ENCODE data around the gene C10orf120. TPM values are rescaled to one million over a fixed set of nuclear protein-coding genes. Genes with fewer than 3 reads are reported as not detected.
A peak's percentile ranks its signal among the peaks of the same experiment; 100 is the strongest.

C10orf120 gene
- total and polyA plus RNA-seq, 3 experiments from 2014 or later: not detected

DNA sequence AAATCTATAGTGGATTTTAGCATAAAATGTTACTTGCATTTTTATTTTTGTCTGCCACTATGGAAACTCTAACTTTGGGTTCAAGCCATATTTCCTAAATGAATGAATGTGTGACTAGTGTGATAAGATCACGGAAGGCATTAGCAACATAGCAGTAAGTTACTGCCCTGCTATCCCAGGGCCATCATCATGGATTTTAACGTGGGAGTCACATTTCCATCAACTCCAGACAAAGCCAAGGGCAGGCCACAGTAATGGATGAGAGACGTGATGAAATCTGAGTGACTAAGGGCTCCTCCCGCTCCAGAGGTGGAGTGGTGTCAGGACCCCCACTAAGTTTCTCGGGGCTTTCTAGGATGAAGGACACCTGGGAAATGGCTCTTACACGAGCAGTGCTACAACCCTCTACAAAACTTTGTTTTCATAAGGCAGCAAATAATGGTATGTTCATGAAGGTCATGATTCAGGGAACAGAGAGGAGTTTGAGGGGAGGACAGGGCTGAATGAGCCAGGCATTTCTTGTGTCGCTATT lies 34.3 kb downstream of the C10orf120 start:
- H3K4me3 Mint-ChIP-seq: no peak overlapping the region
- H3K27ac Mint-ChIP-seq: no peak overlapping the region
- no peaks in the 10 kb centered on the region for H3K36me3 Mint-ChIP-seq
- no peak for DNase-seq
- H3K4me1 Mint-ChIP-seq: no peaks in the 10 kb centered on the region
- no peaks in the 10 kb centered on the region for H3K9me3 Mint-ChIP-seq
- H3K4me1 ChIP-seq (ENCODE audit: insufficient read depth, low read length): no peaks in the 10 kb centered on the region
- H3K9me3 ChIP-seq (ENCODE audit: low read length): no peaks in the 10 kb centered on the region
- H3K4me3 ChIP-seq (ENCODE audit: low read length): no peak overlapping the region
- peaks cover 16 to 36% of the 10 kb centered on the region in 2 donors for H3K27me3 Mint-ChIP-seq
- no peaks in the 10 kb centered on the region for H3K36me3 ChIP-seq (ENCODE audit: insufficient read depth, low read length)
- no peaks in the 10 kb centered on the region for H3K27me3 ChIP-seq (ENCODE audit: insufficient read depth, low read length, poor library complexity, severe bottlenecking)
- H3K27ac ChIP-seq (ENCODE audit: low read depth, low read length): no peak overlapping the region
- POLR2A ChIA-PET: no interaction called here
- CTCF ChIA-PET: no interaction called here

DNA sequence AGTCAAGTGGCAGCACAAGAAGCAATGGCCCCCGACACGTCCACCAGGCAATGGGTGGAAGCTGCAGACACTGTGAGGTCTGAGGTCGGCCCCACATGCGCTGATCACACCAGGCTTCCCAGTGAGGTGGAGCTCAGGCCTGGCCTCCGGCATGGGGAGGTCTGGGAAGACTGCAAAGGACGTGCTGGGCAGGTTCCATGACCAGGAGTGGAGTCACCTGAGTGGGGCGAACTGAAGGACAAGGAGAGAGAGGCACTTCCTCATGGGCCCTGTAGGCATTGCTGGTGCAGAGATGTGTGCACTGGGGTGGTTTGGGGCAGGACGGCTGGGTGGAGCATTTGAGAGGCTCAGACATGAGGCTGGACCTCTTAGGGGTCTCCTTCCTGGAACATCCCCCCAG lies 35.1 kb downstream of the C10orf120 start:
- CTCF ChIA-PET: no interaction called here
- Mint-ChIP-seq H3K36me3 (no peaks in the 10 kb centered on the region), H3K27me3 (peaks cover 16 to 38% of the 10 kb centered on the region in 2 donors)

DNA sequence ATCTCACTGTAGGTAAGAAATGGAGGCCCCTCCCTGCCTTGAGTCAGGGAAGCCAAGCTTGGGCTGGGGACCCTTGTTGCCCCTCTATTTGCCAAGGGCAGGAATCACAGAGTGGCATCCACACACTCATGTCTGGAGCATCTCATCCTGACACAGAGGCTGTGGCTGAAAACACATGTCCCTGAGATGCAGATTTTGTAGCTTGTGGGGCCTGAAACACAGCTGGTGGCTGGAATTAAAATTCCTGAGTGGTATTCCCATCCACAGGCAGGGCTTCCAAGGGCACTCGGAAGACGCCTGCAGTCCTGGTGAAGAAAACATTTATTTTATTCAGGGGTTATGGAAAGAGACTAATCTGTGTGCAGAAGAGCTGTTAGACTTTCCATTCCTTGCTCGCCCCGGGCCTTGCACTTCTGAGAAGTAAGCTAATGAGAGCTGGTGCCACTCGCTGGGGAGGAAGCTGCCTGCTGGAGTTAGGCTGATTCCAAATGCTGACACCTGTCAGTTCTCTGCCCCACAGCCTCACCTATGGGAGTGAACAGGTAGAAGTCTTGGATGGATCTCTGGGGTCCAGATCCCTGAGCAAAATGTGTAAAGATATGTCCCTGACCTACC lies 36.0 kb downstream of the C10orf120 start:
- CTCF ChIA-PET: interaction anchor here (1.3 to 1.4 kb wide), 2 partner anchors 15 to 23 kb away, joined by 3 to 4 read pairs; no protein-coding TSS in a partner anchor
- no peak overlapping the region for H3K27ac Mint-ChIP-seq
- no peaks in the 10 kb centered on the region for H3K4me1 ChIP-seq (ENCODE audit: insufficient read depth, low read length)

More for the DNA sequence above, 35.1 kb downstream of the C10orf120 start:
- no peak overlapping the region for H3K4me3 Mint-ChIP-seq
- H3K9me3 Mint-ChIP-seq: no peaks in the 10 kb centered on the region
- Histone ChIP-seq H3K27me3 (ENCODE audit: insufficient read depth, low read length, poor library complexity, severe bottlenecking) (no peaks in the 10 kb centered on the region), H3K36me3 (ENCODE audit: insufficient read depth, low read length) (no peaks in the 10 kb centered on the region), H3K4me3 (ENCODE audit: low read length) (no peak overlapping the region), H3K27ac (ENCODE audit: low read depth, low read length) (no peak overlapping the region), H3K4me1 (ENCODE audit: insufficient read depth, low read length) (no peaks in the 10 kb centered on the region), H3K9me3 (ENCODE audit: low read length) (no peaks in the 10 kb centered on the region)
- H3K27ac Mint-ChIP-seq: no peak overlapping the region
- DNase-seq: no peak
- POLR2A ChIA-PET: no interaction called here
- H3K4me1 Mint-ChIP-seq: no peaks in the 10 kb centered on the region

DNA sequence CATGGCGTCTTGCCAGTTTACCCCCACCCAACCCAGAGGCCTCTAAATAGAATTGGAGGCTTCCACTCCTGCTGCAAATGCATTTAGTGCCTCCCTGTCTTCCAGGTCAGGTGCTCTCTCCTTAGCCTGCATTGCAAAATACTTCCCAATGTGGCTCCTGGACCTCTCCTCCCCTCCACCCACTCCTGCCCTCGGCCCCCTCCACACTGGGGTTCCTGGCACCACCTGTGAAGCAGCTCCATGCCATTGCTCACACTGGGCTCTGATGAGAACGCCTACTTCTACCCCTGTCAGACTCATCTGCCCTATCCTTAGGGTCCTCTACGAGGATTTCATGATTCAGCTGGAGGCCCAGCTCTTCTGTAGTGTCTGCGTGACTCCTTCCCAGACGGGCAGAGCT lies 37.4 kb downstream of the C10orf120 start:
- CTCF ChIA-PET: interaction anchor here (1.4 kb wide), 1 partner anchor 13 kb away, joined by 3 read pairs; no protein-coding TSS in a partner anchor
- H3K27ac Mint-ChIP-seq: no peak overlapping the region
- Histone ChIP-seq H3K4me1 (ENCODE audit: insufficient read depth, low read length) (no peaks in the 10 kb centered on the region), H3K9me3 (ENCODE audit: low read length) (no peaks in the 10 kb centered on the region), H3K36me3 (ENCODE audit: insufficient read depth, low read length) (no peaks in the 10 kb centered on the region), H3K27ac (ENCODE audit: low read depth, low read length) (no peak overlapping the region), H3K4me3 (ENCODE audit: low read length) (no peak overlapping the region), H3K27me3 (ENCODE audit: insufficient read depth, low read length, poor library complexity, severe bottlenecking) (no peaks in the 10 kb centered on the region)
- no peaks in the 10 kb centered on the region for H3K36me3 Mint-ChIP-seq
- DNase-seq: no peak
- no peaks in the 10 kb centered on the region for H3K9me3 Mint-ChIP-seq
- POLR2A ChIA-PET: no interaction called here
- H3K4me3 Mint-ChIP-seq: no peak overlapping the region
- no peaks in the 10 kb centered on the region for H3K4me1 Mint-ChIP-seq
- H3K27me3 Mint-ChIP-seq: peaks cover 11 to 34% of the 10 kb centered on the region in 2 donors

More for the DNA sequence above, 36.0 kb downstream of the C10orf120 start:
- no peaks in the 10 kb centered on the region for H3K36me3 ChIP-seq (ENCODE audit: insufficient read depth, low read length)
- no peaks in the 10 kb centered on the region for H3K36me3 Mint-ChIP-seq
- H3K27me3 ChIP-seq (ENCODE audit: insufficient read depth, low read length, poor library complexity, severe bottlenecking): no peaks in the 10 kb centered on the region
- POLR2A ChIA-PET: no interaction called here
- peaks cover 16 to 38% of the 10 kb centered on the region in 2 donors for H3K27me3 Mint-ChIP-seq
- H3K4me1 Mint-ChIP-seq: no peaks in the 10 kb centered on the region
- no peak overlapping the region for H3K27ac ChIP-seq (ENCODE audit: low read depth, low read length)
- H3K4me3 ChIP-seq (ENCODE audit: low read length): no peak overlapping the region
- H3K4me3 Mint-ChIP-seq: no peak overlapping the region
- no peaks in the 10 kb centered on the region for H3K9me3 Mint-ChIP-seq
- H3K9me3 ChIP-seq (ENCODE audit: low read length): no peaks in the 10 kb centered on the region
- DNase-seq: no peak

DNA sequence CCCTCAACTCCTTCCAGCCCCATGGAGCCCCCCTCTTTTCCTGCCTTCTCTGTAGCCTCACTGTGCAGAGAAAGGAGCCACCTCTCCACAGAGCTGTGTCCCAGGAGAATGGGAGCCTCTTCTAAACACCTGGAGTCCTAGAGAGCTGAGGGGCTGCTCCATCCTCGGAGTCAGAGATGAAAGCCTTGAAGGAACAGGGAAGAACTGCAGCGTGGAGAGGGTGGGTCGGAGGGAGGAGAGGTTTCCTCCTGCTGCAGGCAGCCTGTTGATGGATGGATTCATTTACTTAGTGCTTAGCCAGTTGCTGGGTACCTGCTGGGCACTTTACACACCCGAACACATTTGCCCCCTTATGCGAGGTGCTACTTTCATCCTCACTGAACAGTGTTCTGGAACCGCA lies 39.0 kb downstream of the C10orf120 start:
- H3K27me3 ChIP-seq (ENCODE audit: insufficient read depth, low read length, poor library complexity, severe bottlenecking): no peaks in the 10 kb centered on the region
- no peaks in the 10 kb centered on the region for H3K36me3 ChIP-seq (ENCODE audit: insufficient read depth, low read length)
- no peaks in the 10 kb centered on the region for H3K9me3 ChIP-seq (ENCODE audit: low read length)
- Mint-ChIP-seq H3K4me3 (no peak overlapping the region), H3K4me1 (no peaks in the 10 kb centered on the region), H3K9me3 (no peaks in the 10 kb centered on the region), H3K36me3 (no peaks in the 10 kb centered on the region), H3K27me3 (peaks cover 12 to 30% of the 10 kb centered on the region in 2 donors), H3K27ac (peak overlapping the region in 1 of 8 donors; percentile 58)
- H3K4me3 ChIP-seq (ENCODE audit: low read length): no peak overlapping the region
- H3K27ac ChIP-seq (ENCODE audit: low read depth, low read length): no peak overlapping the region
- ChIA-PET CTCF (no interaction called here), POLR2A (no interaction called here)
- no peak for DNase-seq
- no peaks in the 10 kb centered on the region for H3K4me1 ChIP-seq (ENCODE audit: insufficient read depth, low read length)

DNA sequence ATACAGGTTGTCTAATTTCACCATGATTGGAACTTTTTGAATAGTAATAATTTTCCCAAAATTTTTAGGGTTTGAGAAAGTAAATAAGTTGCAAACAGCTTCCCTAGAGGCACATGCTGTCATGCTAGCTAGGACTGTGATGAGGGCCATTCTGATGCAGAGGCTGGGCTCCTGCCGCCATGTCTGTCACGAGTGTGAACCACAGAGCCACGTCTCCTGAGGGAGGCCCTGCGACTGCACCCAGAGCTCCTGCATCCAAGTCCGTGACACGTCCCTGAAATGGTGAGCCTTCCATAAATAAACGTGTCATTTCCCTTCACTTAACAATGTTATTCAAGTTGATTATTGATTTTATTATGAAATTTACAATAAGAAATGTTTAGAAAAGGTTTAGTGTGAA lies 40.0 kb downstream of the C10orf120 start:
- no peak for DNase-seq
- no peaks in the 10 kb centered on the region for H3K27me3 ChIP-seq (ENCODE audit: insufficient read depth, low read length, poor library complexity, severe bottlenecking)
- Mint-ChIP-seq H3K27me3 (peaks cover 13 to 30% of the 10 kb centered on the region in 2 donors), H3K4me3 (no peak overlapping the region), H3K4me1 (no peaks in the 10 kb centered on the region), H3K36me3 (no peaks in the 10 kb centered on the region), H3K27ac (no peak overlapping the region), H3K9me3 (no peaks in the 10 kb centered on the region)
- H3K36me3 ChIP-seq (ENCODE audit: insufficient read depth, low read length): no peaks in the 10 kb centered on the region
- H3K4me1 ChIP-seq (ENCODE audit: insufficient read depth, low read length): no peaks in the 10 kb centered on the region
- no peak overlapping the region for H3K27ac ChIP-seq (ENCODE audit: low read depth, low read length)
- POLR2A ChIA-PET: no interaction called here
- no peak overlapping the region for H3K4me3 ChIP-seq (ENCODE audit: low read length)
- H3K9me3 ChIP-seq (ENCODE audit: low read length): no peaks in the 10 kb centered on the region
- CTCF ChIA-PET: no interaction called here

DNA sequence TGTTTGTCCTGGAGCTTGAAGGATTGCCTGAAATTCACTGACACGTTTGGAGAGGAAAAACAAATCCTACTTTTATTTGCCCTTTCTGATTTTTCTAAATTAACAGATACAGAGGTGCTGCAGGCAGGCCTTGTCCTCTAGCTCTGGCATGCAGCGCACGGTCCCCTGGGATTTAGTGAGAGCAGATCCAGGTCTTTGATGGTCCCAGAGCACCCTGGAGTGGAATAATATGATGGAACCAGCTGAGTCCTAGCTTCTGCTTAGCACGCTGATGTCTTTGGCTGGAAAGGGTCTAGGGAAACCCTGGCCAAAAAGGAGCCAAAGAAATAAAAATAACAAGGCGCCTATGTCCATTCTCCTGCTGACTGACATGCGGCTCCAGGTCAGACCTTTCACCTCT lies 40.5 kb downstream of the C10orf120 start:
- H3K9me3 ChIP-seq (ENCODE audit: low read length): no peaks in the 10 kb centered on the region
- Mint-ChIP-seq H3K36me3 (no peaks in the 10 kb centered on the region), H3K27me3 (peaks cover 11 to 30% of the 10 kb centered on the region in 2 donors), H3K27ac (no peak overlapping the region), H3K4me3 (no peak overlapping the region), H3K4me1 (no peaks in the 10 kb centered on the region), H3K9me3 (no peaks in the 10 kb centered on the region)
- no peak overlapping the region for H3K27ac ChIP-seq (ENCODE audit: low read depth, low read length)
- H3K36me3 ChIP-seq (ENCODE audit: insufficient read depth, low read length): no peaks in the 10 kb centered on the region
- H3K4me1 ChIP-seq (ENCODE audit: insufficient read depth, low read length): no peaks in the 10 kb centered on the region
- DNase-seq: no peak
- no peak overlapping the region for H3K4me3 ChIP-seq (ENCODE audit: low read length)
- no peaks in the 10 kb centered on the region for H3K27me3 ChIP-seq (ENCODE audit: insufficient read depth, low read length, poor library complexity, severe bottlenecking)
- ChIA-PET POLR2A (no interaction called here), CTCF (no interaction called here)

DNA sequence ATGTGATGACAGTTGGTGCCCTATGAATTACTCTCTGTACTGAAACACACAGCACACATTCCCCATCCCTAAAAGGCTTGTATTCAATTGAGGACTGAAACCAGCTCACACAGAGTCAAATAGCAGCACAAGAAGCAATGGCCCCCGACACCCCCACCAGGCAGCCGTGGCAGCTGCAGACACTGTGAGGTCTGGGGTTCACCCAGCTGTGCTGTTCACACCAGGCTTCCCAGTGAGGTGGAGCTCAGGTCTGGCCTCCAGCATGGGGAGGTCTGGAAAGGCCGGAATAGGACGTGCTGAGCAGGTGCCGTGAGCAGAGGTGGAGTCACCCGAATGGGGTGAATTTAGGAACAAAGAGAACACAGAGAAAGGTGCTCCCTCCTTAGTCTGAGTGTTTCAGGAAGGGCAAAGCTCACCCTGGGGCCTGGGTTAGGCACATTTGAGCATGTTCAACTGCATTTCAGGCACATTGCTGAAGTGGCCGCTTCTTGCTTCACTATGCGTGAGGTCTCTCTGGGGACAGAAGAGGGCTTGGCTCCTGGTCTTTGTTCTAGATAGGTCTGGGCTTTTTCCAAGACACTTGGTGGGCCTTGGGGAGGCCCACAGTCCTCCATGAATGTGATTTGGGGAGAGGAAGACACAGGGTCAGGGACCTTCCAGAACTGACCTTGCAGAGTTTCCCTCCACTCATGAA lies 41.1 kb downstream of the C10orf120 start:
- H3K27ac Mint-ChIP-seq: no peak overlapping the region
- Histone ChIP-seq H3K36me3 (ENCODE audit: insufficient read depth, low read length) (no peaks in the 10 kb centered on the region), H3K27me3 (ENCODE audit: insufficient read depth, low read length, poor library complexity, severe bottlenecking) (no peaks in the 10 kb centered on the region), H3K4me3 (ENCODE audit: low read length) (no peak overlapping the region), H3K4me1 (ENCODE audit: insufficient read depth, low read length) (no peaks in the 10 kb centered on the region), H3K9me3 (ENCODE audit: low read length) (no peaks in the 10 kb centered on the region), H3K27ac (ENCODE audit: low read depth, low read length) (no peak overlapping the region)
- no peak overlapping the region for H3K4me3 Mint-ChIP-seq
- no peaks in the 10 kb centered on the region for H3K36me3 Mint-ChIP-seq
- no peaks in the 10 kb centered on the region for H3K4me1 Mint-ChIP-seq
- CTCF ChIA-PET: no interaction called here
- no peak for DNase-seq
- H3K9me3 Mint-ChIP-seq: no peaks in the 10 kb centered on the region
- POLR2A ChIA-PET: no interaction called here
- H3K27me3 Mint-ChIP-seq: peaks cover 7 to 25% of the 10 kb centered on the region in 2 donors
